Smooth muscle cell (in vitro differentiated cells): Measurements from ENCODE around the gene IRF9. TPM values are rescaled to one million over a fixed set of nuclear protein-coding genes. Genes with fewer than 3 reads are reported as not detected.

ENCODE experiments used
- DNase-seq: peaks from one replicate; lab custom pipeline; 2025; ENCODE audit not compliant: unreplicated experiment; lab: John Stamatoyannopoulos, UW
- H2AFZ ChIP-seq: fragments of 200-600 bp; sonication (generic); 2 replicates; pipeline ENCODE4 v1.6.0; 2016; ENCODE audit warnings: antibody characterized with exemption, low read depth, mild to moderate bottlenecking
- H3F3A ChIP-seq: fragments of 200-600 bp; sonication (generic); 2 replicates; pipeline ENCODE4 v1.6.0; 2017; ENCODE audit warnings: antibody characterized with exemption, low read depth
- H3K27ac ChIP-seq: fragments of 200-600 bp; sonication (generic); 2 replicates; pipeline ENCODE4 v1.5.1; 2016; ENCODE audit warnings: low read depth, mild to moderate bottlenecking
- H3K27me3 ChIP-seq: fragments of 200-600 bp; sonication (generic); 2 replicates; pipeline ENCODE4 v1.6.1; 2016; ENCODE audit warnings: low read depth, mild to moderate bottlenecking
- H3K36me3 ChIP-seq: fragments of 200-600 bp; sonication (generic); 2 replicates; pipeline ENCODE4 v1.5.1; 2016; ENCODE audit warnings: low read depth
- H3K4me1 ChIP-seq: fragments of 200-600 bp; sonication (generic); 2 replicates; pipeline ENCODE4 v1.5.1; 2016; ENCODE audit warnings: low read depth
- H3K4me2 ChIP-seq: fragments of 200-600 bp; sonication (generic); 2 replicates; pipeline ENCODE4 v1.6.0; 2016; ENCODE audit warnings: mild to moderate bottlenecking
- H3K4me3 ChIP-seq: fragments of 200-600 bp; sonication (generic); 2 replicates; pipeline ENCODE4 v1.5.1; 2016; ENCODE audit warnings: mild to moderate bottlenecking
- H3K79me2 ChIP-seq: fragments of 200-600 bp; sonication (generic); 2 replicates; pipeline ENCODE4 v1.6.0; 2016; ENCODE audit warnings: low read depth, mild to moderate bottlenecking
- H3K9ac ChIP-seq: fragments of 200-600 bp; sonication (generic); 2 replicates; pipeline ENCODE4 v1.6.0; 2016; ENCODE audit warnings: low read depth
- H3K9me3 ChIP-seq: fragments of 200-600 bp; sonication (generic); replicated peaks from 2 replicates; pipeline ENCODE4 v1.5.1; 2016; ENCODE audit warnings: low read depth
- H4K20me1 ChIP-seq: fragments of 200-600 bp; sonication (generic); 2 replicates; pipeline ENCODE4 v1.6.0; 2016; ENCODE audit warnings: low read depth
- CTCF ChIP-seq: fragments of 200-600 bp; sonication (generic); IDR thresholded peaks from 2 replicates; pipeline ENCODE4 v1.5.1; 2017; ENCODE audit warnings: borderline replicate concordance, mild to moderate bottlenecking, antibody characterized with exemption; ENCODE audit not compliant: insufficient read depth, poor library complexity, severe bottlenecking
- WGBS: methylation state at CpG from one replicate; pipeline ENCODE4 v1.1.7; 2016; ENCODE audit warnings: low lambda C conversion rate; 5-methylcytosine and 5-hydroxymethylcytosine counted together
- polyA plus RNA-seq: library from polyadenylated mRNA; unstranded; fragments of >200 nt; fragmentation: Nextera tagmentation; extraction: Ambion mirVana; gene quantifications from 2 replicates; pipeline ENCODE4 v1.2.1, GENCODE V29; 2016
- total RNA-seq: library from RNA; depleted of rRNA; stranded (reverse); fragments of >200 nt; gene quantifications from 2 replicates; pipeline ENCODE4 v1.2.3, GENCODE V29; 2014

IRF9 gene
- total and polyA plus RNA-seq, 2 experiments from 2014 or later, result 42.0 to 42.7 TPM

GRCh38 chr14:24146978-24147760, 13.9 kb upstream of the IRF9 start, which contains the start of gene RNF31:
Gene RNF31 (plus strand): TSS chr14:24147498. CDS start chr14:24147699, 201 bp downstream.
- peak; percentile 93 for DNase-seq
- no peaks in the 10 kb centered on the region for H3K9me3 ChIP-seq
- H3K27me3 ChIP-seq, result no peaks in the 10 kb centered on the region
- H3K4me3 ChIP-seq, result peak within 1 kb of the TSS; percentile 86
- under 1% methylated on average over 37 of the region's 57 CpGs for WGBS
- no peaks in the 10 kb centered on the region for H3K36me3 ChIP-seq
- TF ChIP-seq CTCF, result no peak
- H3K27ac ChIP-seq, result peak within 1 kb of the TSS; percentile 93
- H2AFZ ChIP-seq, result peak within 1 kb of the TSS; percentile 85
- peaks cover 16% of the 10 kb centered on the region for H3F3A ChIP-seq
- peaks cover 15% of the 10 kb centered on the region for H3K4me1 ChIP-seq
- peaks cover 24% of the 10 kb centered on the region for H3K79me2 ChIP-seq
- H3K4me2 ChIP-seq, result peak within 1 kb of the TSS; percentile 88
- H4K20me1 ChIP-seq, result peaks cover 9% of the 10 kb centered on the region
- peak within 1 kb of the TSS; percentile 82 for H3K9ac ChIP-seq

DNA sequence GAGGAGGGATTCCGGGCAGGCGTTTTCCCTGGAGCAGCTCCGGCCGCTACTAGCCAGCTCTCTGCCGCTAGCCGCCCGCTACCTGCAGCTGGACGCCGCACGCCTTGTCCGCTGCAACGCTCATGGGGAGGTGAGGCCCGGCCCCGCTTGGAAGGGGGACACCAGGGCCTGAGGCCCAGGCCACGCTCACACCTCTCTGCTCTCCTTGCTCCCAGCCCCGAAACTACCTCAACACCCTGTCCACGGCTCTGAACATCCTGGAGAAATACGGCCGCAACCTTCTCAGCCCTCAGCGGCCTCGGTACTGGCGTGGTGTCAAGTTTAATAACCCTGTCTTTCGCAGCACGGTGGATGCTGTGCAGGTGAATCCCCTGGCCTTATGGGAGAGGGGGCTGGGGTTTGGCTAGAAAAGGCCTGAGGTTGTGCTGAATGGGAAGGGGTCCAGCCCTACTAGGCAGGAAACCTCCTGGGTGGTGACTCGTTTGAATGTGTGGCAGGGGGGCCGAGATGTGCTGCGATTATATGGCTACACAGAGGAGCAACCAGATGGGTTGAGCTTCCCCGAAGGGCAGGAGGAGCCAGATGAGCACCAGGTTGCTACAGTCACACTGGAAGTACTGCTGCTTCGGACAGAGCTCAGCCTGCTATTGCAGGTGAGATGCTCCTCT, 13.2 kb upstream of the IRF9 start:
- TF ChIP-seq CTCF, result no peak
- H3K27me3 ChIP-seq, result no peaks in the 10 kb centered on the region
- no peaks in the 10 kb centered on the region for H3K36me3 ChIP-seq
- DNase-seq, result no peak
- peak overlapping the region; percentile 76 for H3K9ac ChIP-seq
- peaks cover 9% of the 10 kb centered on the region for H4K20me1 ChIP-seq
- no peaks in the 10 kb centered on the region for H3K9me3 ChIP-seq
- peaks cover 13% of the 10 kb centered on the region for H3F3A ChIP-seq
- H3K27ac ChIP-seq, result no peak overlapping the region
- WGBS, result 14% methylated on average over 25 of the region's 29 CpGs
- peaks cover 24% of the 10 kb centered on the region for H3K79me2 ChIP-seq
- H2AFZ ChIP-seq, result peak overlapping the region; percentile 85
- H3K4me3 ChIP-seq, result peak overlapping the region; percentile 86
- peaks cover 15% of the 10 kb centered on the region for H3K4me1 ChIP-seq
- peak overlapping the region; percentile 88 for H3K4me2 ChIP-seq

DNA sequence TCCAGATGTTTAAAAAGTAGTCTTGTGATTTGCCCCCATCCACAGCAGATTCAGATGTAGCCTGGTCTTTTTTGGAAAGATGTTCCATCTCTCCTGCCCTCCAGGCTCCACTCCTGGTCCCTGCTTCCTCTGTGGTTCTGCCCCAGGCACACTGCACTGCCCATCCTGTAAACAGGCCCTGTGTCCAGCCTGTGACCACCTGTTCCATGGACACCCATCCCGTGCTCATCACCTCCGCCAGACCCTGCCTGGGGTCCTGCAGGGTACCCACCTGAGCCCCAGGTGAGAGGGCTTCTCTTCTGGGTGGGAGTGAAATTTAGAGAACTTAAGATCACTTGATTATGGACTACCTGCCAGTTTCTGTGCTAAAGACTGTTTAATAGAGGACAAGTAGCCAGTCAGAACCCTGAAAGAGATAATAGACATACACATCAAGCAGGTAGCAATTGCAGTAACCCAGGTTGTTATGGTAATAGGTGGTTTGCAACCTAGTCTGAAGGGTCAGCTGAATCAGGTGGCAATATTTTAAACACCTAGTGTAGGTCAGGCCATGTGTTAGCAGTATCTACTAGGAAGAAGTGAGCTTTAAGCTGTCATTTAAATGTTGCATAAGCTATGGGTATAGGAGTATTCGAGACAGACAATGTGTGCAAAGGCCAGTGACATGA, 11.6 kb upstream of the IRF9 start:
- Histone ChIP-seq H3K79me2 (peaks cover 24% of the 10 kb centered on the region), H2AFZ (no peak overlapping the region), H3K4me2 (no peak overlapping the region), H3K4me1 (peaks cover 15% of the 10 kb centered on the region), H3K27me3 (no peaks in the 10 kb centered on the region), H4K20me1 (peaks cover 9% of the 10 kb centered on the region), H3K9me3 (no peaks in the 10 kb centered on the region), H3K4me3 (no peak overlapping the region), H3K36me3 (no peaks in the 10 kb centered on the region), H3F3A (peaks cover 6% of the 10 kb centered on the region), H3K9ac (no peak overlapping the region), H3K27ac (no peak overlapping the region)
- no peak for TF ChIP-seq CTCF
- no peak for DNase-seq
- 97% methylated on average over 3 of the region's 3 CpGs for WGBS
